Measurements from ENCODE around the gene THBS2.
A peak's percentile ranks its signal among the peaks of the same experiment; 100 is the strongest.
"Not testable (repeated sequence)": the region's sequence is repeated elsewhere in the genome, so short reads cannot be mapped to it uniquely, and the experiment has no call there.

Gene THBS2

DNA sequence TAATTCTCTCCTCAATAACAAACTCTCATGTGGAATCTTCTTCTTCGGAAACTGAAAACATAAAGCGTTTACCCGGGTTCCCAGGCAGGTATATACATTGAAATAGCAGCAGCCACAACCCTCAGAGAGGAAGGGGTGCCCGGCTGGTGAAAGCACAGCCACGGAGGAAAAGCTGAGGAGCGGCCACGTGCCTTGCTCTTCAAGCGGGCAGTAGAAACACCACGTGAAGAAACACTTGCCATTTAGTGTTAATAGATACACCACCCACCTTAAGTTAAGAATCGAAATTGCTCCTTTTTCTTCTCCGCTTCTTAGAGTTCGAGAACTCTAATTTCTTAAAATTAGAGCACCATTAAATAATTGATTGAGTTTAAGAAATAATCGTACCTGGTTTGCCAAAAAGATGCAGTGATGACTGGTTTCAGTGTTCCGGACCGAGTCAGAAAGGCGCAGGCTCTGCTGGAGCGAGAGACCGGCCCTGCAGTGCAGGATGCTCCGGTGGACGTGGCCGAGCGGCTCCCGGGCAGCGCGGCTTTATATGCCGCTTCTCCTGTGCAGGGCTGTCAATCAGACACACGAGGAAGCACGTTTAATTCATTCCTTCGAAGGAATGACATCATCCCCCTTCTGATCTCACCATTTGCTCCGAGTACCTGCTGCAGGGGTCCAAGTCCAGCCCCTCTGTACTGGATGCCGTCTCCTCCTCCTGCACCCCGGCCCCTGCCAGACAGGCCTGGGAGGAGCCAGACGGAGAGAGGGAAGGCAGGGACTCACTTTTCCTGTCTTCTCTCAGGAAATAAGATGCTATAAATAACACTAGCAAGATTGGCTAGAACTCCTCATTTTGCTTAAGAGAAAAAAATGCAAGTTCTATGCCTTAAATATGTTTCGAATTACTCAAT, at the start of gene THBS2:
Gene THBS2 (minus strand): TSS at position 510 of the 902 bp plus-strand sequence. CDS start 3,062 bp downstream, outside the sequence.
- TF ChIP-seq, protein P1, sequence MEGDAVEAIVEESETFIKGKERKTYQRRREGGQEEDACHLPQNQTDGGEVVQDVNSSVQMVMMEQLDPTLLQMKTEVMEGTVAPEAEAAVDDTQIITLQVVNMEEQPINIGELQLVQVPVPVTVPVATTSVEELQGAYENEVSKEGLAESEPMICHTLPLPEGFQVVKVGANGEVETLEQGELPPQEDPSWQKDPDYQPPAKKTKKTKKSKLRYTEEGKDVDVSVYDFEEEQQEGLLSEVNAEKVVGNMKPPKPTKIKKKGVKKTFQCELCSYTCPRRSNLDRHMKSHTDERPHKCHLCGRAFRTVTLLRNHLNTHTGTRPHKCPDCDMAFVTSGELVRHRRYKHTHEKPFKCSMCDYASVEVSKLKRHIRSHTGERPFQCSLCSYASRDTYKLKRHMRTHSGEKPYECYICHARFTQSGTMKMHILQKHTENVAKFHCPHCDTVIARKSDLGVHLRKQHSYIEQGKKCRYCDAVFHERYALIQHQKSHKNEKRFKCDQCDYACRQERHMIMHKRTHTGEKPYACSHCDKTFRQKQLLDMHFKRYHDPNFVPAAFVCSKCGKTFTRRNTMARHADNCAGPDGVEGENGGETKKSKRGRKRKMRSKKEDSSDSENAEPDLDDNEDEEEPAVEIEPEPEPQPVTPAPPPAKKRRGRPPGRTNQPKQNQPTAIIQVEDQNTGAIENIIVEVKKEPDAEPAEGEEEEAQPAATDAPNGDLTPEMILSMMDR (IDR thresholded peaks at IDR 0.05; ENCODE audit: low read length, missing control alignments): no peak
- peak within 1 kb of the TSS; percentile 75 for H3K4me3 ChIP-seq (replicated peaks; ENCODE audit: low read depth, low read length)
- peak; percentile 96 for DNase-seq (ENCODE audit: low read depth)

DNA sequence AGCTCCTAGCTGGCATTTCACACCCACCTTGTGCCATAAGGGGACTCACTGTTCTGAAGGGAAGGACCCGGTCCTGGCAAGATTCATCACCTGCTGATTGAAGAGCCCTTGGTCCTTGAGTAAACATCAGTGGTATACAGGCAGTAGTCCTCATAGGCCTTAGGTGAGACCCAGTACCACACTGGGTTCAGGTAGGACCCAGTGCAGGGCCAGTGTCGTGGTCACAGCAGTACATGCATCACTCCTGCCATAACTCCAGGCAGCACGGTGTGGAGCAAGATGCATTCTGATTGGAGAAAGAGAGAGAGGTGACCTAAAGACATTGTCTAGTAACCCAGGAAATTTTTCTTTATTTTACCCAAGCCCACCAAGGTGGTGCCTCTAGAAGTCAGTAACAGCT, 49.1 kb upstream of the THBS2 start:
- no peak overlapping the region for H3K4me3 ChIP-seq (replicated peaks; ENCODE audit: low read depth, low read length)
- no peak for DNase-seq (ENCODE audit: low read depth)
- TF ChIP-seq, protein P1 (IDR thresholded peaks at IDR 0.05; ENCODE audit: low read length, missing control alignments): no peak

DNA sequence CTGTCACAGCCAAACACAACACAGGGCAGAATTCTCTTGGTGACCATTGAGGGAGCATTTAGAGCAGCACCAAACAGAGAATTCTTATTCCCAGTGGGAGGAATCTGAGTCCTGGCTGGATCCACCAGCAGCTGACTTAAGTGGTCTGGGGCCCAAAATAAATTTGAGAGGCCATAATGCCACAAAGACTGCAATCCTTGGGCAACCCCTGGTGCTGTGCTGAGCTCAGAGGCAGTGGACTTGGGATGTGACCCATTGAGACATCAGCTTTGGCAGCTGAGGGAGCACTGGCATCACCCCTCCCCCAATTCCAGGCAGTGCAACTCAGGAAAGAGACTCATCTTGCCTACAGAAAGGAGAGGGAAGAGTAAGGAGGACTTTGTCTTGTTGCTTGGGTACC, 48.6 kb upstream of the THBS2 start:
- DNase-seq (ENCODE audit: low read depth): no peak
- TF ChIP-seq, protein P1 (IDR thresholded peaks at IDR 0.05; ENCODE audit: low read length, missing control alignments): no peak
- H3K4me3 ChIP-seq (replicated peaks; ENCODE audit: low read depth, low read length): no peak overlapping the region

DNA sequence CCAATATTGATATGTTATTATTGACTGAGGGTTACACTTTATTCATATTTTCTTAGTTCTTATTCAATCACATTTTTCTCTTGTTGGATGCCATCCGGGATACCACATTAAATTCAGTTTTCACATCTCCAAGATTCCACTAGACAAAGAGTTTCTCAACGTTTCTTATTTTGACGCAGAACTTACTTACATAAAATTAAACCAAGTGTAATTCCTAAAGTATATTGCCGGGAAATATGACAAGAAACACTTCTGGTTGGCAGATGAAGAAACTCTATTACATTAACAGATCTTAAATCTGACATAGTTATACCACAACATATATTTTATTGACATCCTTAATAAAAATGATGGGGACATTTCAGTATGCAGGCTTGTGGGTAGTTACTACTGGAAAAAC, 47.3 kb upstream of the THBS2 start:
- H3K4me3 ChIP-seq (replicated peaks; ENCODE audit: low read depth, low read length): no peak overlapping the region
- DNase-seq (ENCODE audit: low read depth): no peak
- TF ChIP-seq, protein P1 (IDR thresholded peaks at IDR 0.05; ENCODE audit: low read length, missing control alignments): no peak

DNA sequence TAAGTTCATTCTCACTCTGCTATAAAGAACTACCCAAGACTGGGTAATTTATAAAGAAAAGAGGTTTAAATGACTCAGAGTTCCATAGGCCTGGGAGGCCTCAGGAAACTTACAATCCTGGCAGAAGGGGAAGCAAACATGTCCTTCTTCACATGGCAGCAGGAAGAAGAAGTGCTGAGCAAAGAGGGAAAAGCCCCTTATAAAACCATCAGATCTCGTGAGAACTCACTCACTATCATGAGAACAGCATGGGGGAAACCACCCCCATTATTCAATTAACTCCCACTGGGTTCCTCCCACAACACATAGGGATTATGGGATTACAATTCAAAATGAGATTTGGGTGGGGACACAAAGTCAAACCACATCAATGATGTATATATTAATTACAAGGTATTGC, 45.0 kb upstream of the THBS2 start:
- not testable (repeated sequence) for H3K4me3 ChIP-seq (replicated peaks; ENCODE audit: low read depth, low read length)

DNA sequence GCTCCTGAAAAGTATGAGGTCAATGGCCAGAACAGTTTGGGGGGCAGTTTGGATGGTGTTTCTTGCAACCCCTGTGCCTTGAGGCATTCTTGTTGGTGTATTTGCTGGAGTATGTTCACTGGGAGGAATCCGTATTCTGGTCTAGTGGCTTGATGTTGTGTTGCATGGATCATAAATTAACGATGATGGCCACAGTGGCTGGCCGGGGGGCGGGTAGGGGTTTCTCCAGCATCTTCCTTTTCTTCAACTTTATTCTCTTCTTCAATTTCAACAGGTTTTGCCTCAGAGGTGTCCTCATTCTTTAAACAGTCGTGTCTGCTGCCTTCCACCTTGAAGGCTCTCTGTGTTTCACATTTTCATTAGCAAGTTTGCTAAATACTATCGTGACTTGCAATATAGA, 43.0 kb upstream of the THBS2 start:
- no peak for DNase-seq (ENCODE audit: low read depth)
- TF ChIP-seq, protein P1 (IDR thresholded peaks at IDR 0.05; ENCODE audit: low read length, missing control alignments): no peak
- H3K4me3 ChIP-seq (replicated peaks; ENCODE audit: low read depth, low read length): no peak overlapping the region

More for the DNA sequence above, 45.0 kb upstream of the THBS2 start:
- DNase-seq (ENCODE audit: low read depth): not testable (repeated sequence)

DNA sequence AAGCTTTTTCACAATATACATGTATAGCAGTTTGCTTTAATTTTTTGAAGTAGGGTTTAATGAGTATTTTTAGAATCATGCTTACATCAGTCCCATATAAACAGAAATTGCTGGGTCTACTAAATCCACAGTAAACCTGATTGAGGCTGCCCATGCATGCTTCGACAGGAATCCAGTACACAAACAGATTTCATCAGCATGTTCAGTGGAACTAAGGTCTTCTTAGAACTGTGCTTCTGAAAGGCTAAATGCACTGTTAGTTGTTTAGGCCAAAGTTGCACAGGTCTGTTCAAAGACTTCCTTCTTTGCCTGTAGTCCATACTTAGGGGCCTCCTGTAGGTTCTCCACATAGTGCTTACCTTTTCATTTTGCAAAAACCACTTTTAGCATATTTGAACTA, 42.5 kb upstream of the THBS2 start:
- TF ChIP-seq, protein P1 (IDR thresholded peaks at IDR 0.05; ENCODE audit: low read length, missing control alignments): no peak
- DNase-seq (ENCODE audit: low read depth): no peak
- H3K4me3 ChIP-seq (replicated peaks; ENCODE audit: low read depth, low read length): no peak overlapping the region

All from fibroblast of pulmonary artery (primary cell).